DND-41 (cell line): ENCODE measurements around the gene STAB2.

Source experiments
- CTCF ChIP-seq: IDR thresholded peaks from 2 replicates; pipeline ENCODE4 v1.5.1; 2012; ENCODE audit warnings: borderline replicate concordance, low read length, moderate library complexity, mild to moderate bottlenecking; ENCODE audit not compliant: poor library complexity, severe bottlenecking; ENCODE audit errors: extremely low read depth
- EZH2 ChIP-seq: IDR thresholded peaks from 3 replicates; pipeline ENCODE4 v1.6.1; 2012; ENCODE audit warnings: borderline replicate concordance, low read depth, mild to moderate bottlenecking, moderate library complexity, low read length, inconsistent platforms; ENCODE audit not compliant: severe bottlenecking

- TF ChIP-seq CTCF (no peak), EZH2 (no peak)
These were observed 7.0 kb upstream of the STAB2 start for GRCh38 chr12:103580026-103580425.
